NCI-H2227 (cell line): ENCODE measurements around the gene TRRAP.
A peak's percentile ranks its signal among the peaks of the same experiment; 100 is the strongest.

Experiments used
- DNase-seq: peaks from one replicate; lab custom pipeline; 2025; ENCODE audit not compliant: unreplicated experiment; lab: John Stamatoyannopoulos, UW

TRRAP gene

GRCh38 chr7:98899816-98900215 is 21.5 kb downstream of the TRRAP start:
- no peak for DNase-seq

GRCh38 chr7:98900815-98901214 is 22.5 kb downstream of the TRRAP start:
- DNase-seq, result no peak

- peak; percentile 74 for DNase-seq
Measured at GRCh38 chr7:98902523-98902922, 24.2 kb downstream of the TRRAP start.

GRCh38 chr7:98903246-98903645 is 24.9 kb downstream of the TRRAP start:
- no peak for DNase-seq

- DNase-seq, result no peak
Measured at GRCh38 chr7:98907570-98907969, 29.2 kb downstream of the TRRAP start.

GRCh38 chr7:98908585-98908984 is 30.3 kb downstream of the TRRAP start:
- DNase-seq, result no peak

GRCh38 chr7:98909487-98909886 is 31.2 kb downstream of the TRRAP start:
- DNase-seq, result no peak

GRCh38 chr7:98910427-98910826 is 32.1 kb downstream of the TRRAP start:
- no peak for DNase-seq

- DNase-seq, result no peak
Measured at GRCh38 chr7:98911916-98912315, 33.6 kb downstream of the TRRAP start.

GRCh38 chr7:98913026-98913425 is 34.7 kb downstream of the TRRAP start:
- no peak for DNase-seq

GRCh38 chr7:98913612-98914011 is 35.3 kb downstream of the TRRAP start:
- DNase-seq, result no peak

- no peak for DNase-seq
Measured at GRCh38 chr7:98917331-98917730, 39.0 kb downstream of the TRRAP start.

- DNase-seq, result no peak
Measured at GRCh38 chr7:98921608-98922372, 43.5 kb downstream of the TRRAP start.

- DNase-seq, result no peak
Measured at GRCh38 chr7:98922392-98923187, 44.3 kb downstream of the TRRAP start.

GRCh38 chr7:98923512-98923911 is 45.2 kb downstream of the TRRAP start:
- DNase-seq, result no peak

GRCh38 chr7:98927125-98927524 is 48.8 kb downstream of the TRRAP start:
- no peak for DNase-seq

GRCh38 chr7:98930464-98930863 is 52.1 kb downstream of the TRRAP start:
- no peak for DNase-seq

GRCh38 chr7:98930921-98931320 is 52.6 kb downstream of the TRRAP start:
- no peak for DNase-seq

- no peak for DNase-seq
Measured at GRCh38 chr7:98933321-98933720, 55.0 kb downstream of the TRRAP start.

GRCh38 chr7:98934267-98934666 is 55.9 kb downstream of the TRRAP start:
- no peak for DNase-seq

- DNase-seq, result no peak
Measured at GRCh38 chr7:98935811-98936210, 57.5 kb downstream of the TRRAP start.

GRCh38 chr7:98943336-98943735 is 65.0 kb downstream of the TRRAP start:
- no peak for DNase-seq
